Activated naive CD4-positive, alpha-beta T cell treated with anti-CD3 and anti-CD28 coated beads, Interleukin-2, amount 10 ng/mL, durations not matched to agents 7 days and 5 days (primary cell): ENCODE measurements around the gene BECN2.
"Not testable (repeated sequence)": the region's sequence is repeated elsewhere in the genome, so short reads cannot be mapped to it uniquely, and the experiment has no call there.

Experiments used
- CTCF ChIA-PET: fragments of 350-600 bp; sonication (Branson Sonifier 250); formaldehyde crosslinking; loops from one replicate; lab custom pipeline; 2021; ENCODE audit warnings: antibody characterized with exemption; lab: Charles Lee
- DNase-seq: peaks from one replicate; pipeline ENCODE4 v3.0.0-alpha.2; 2020
- H3K27ac Mint-ChIP-seq: one replicate; pipeline ENCODE4 v1.8.0; 2021; ENCODE audit warnings: mild to moderate bottlenecking, moderate library complexity, mixed read lengths
- H3K27me3 Mint-ChIP-seq: one replicate; pipeline ENCODE4 v1.8.0; 2021; ENCODE audit warnings: mild to moderate bottlenecking, mixed read lengths
- H3K36me3 Mint-ChIP-seq: one replicate; pipeline ENCODE4 v1.8.0; 2021; ENCODE audit warnings: mixed read lengths
- H3K4me1 Mint-ChIP-seq: one replicate; pipeline ENCODE4 v1.8.0; 2021; ENCODE audit warnings: mixed read lengths
- H3K4me3 Mint-ChIP-seq: one replicate; pipeline ENCODE4 v1.8.0; 2021; ENCODE audit warnings: mild to moderate bottlenecking, moderate library complexity, mixed read lengths
- H3K9me3 Mint-ChIP-seq: one replicate; pipeline ENCODE4 v1.8.0; 2021; ENCODE audit warnings: mixed read lengths

The BECN2 gene

DNA sequence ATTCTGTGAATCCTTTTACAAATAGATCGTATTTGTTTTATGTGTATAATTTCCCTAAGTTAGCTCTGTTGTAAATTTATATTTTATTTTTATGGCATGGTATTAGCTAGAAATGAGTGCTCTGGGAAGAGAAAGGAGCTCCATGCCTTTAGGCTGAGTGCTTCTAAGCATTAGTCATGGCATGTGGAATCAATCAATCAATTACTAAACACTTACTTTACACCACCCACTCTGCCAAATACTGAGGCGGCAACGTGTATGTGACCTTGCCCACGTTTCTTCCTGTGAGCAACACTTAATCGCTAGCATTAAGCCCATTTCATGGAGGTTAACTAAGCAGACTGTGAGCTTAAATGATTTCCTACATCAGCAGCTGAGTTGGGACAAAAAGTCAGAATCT lies 7.2 kb upstream of the BECN2 start:
- no peak overlapping the region for H3K4me3 Mint-ChIP-seq
- CTCF ChIA-PET = no interaction called here
- H3K27me3 Mint-ChIP-seq = peaks cover 3% of the 10 kb centered on the region
- no peaks in the 10 kb centered on the region for H3K36me3 Mint-ChIP-seq
- no peak overlapping the region for H3K27ac Mint-ChIP-seq
- H3K4me1 Mint-ChIP-seq = no peaks in the 10 kb centered on the region
- DNase-seq = no peak
- no peaks in the 10 kb centered on the region for H3K9me3 Mint-ChIP-seq

DNA sequence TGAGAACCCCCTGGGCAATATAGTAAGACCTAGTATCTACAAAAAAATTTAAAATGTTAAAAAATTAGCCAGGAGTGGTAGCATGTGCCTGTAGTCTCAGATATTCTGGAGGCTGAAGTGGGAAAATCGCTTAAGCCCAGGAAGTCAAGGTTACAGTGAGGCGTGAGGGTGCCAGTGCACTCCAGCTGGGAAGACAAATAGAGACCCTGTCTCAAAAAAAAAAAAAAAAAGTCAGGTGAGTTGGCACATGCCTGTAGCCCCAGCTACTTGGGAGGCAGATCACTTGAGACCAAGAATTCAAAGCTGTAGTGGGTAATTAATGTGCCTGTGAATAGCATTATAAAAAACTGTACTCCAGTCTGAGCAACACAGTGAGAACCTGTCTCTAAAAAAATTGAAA lies 4.6 kb downstream of the BECN2 start:
- no peak overlapping the region for H3K27ac Mint-ChIP-seq
- no peaks in the 10 kb centered on the region for H3K4me1 Mint-ChIP-seq
- H3K36me3 Mint-ChIP-seq = no peaks in the 10 kb centered on the region
- no peak for DNase-seq
- H3K27me3 Mint-ChIP-seq = no peaks in the 10 kb centered on the region
- CTCF ChIA-PET = interaction anchor here (0.6 kb wide), 1 partner anchor 282 kb away, joined by 3 read pairs; no protein-coding TSS in a partner anchor
- H3K9me3 Mint-ChIP-seq = no peaks in the 10 kb centered on the region
- H3K4me3 Mint-ChIP-seq = no peak overlapping the region

DNA sequence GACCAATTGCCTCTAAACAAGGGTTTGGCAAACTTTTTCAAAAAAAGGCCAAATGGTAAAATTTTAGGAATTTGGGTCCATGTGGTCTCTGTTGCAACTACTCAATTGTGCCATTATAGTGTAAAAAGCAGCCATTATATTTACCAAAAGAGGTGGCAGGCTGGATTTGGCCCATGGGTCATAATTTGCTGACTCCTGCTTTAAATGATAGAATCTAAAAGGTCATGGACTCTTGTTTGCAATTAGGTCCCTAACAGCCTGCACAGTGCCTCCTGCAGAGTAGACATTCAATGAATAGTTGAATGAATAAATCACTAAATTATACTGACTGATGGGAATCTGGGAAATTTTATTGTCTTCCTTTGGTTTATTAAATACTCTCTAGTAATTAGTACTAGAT lies 6.2 kb downstream of the BECN2 start:
- no peak overlapping the region for H3K4me3 Mint-ChIP-seq
- no peaks in the 10 kb centered on the region for H3K9me3 Mint-ChIP-seq
- CTCF ChIA-PET = no interaction called here

DNA sequence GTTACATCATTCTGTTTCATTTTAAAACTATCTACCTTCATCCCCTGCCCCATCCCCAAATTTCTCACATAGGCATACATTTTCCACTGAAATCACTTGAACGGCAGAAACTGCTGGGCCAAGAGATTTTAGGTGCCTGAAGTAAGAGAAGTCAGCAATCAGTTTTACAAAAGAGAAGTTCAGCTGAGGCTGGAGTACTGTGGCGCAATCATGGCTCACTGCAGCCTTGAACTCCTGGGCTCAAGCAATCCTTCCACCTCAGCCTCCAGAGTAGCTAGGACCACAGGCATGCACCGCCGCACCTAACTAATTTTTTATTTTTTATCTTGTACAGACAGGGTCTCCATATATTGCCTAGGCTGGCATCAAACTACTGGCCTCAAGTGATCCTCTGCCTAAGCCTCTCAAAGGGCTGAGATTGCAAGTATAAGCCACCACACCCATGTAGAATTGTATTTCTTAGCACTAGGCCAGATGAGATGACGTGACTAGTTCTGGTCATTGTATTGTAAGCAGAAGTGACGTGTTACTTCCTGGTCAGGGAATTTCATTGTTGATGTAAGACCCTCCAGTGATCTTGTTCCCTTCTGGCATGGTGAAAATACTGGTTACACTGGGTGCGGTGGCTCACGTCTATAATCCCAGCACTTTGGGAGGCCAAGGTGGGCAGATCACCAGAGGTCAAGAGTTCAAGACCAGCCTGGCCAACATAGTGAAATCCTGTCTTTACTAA lies 7.1 kb downstream of the BECN2 start:
- Mint-ChIP-seq H3K4me3 (no peak overlapping the region), H3K4me1 (no peaks in the 10 kb centered on the region), H3K36me3 (no peaks in the 10 kb centered on the region), H3K27ac (no peak overlapping the region), H3K9me3 (no peaks in the 10 kb centered on the region), H3K27me3 (no peaks in the 10 kb centered on the region)
- CTCF ChIA-PET = no interaction called here
- no peak for DNase-seq

More for the DNA sequence above, 6.2 kb downstream of the BECN2 start:
- Mint-ChIP-seq H3K36me3 (no peaks in the 10 kb centered on the region), H3K27me3 (no peaks in the 10 kb centered on the region), H3K4me1 (no peaks in the 10 kb centered on the region), H3K27ac (no peak overlapping the region)
- no peak for DNase-seq

DNA sequence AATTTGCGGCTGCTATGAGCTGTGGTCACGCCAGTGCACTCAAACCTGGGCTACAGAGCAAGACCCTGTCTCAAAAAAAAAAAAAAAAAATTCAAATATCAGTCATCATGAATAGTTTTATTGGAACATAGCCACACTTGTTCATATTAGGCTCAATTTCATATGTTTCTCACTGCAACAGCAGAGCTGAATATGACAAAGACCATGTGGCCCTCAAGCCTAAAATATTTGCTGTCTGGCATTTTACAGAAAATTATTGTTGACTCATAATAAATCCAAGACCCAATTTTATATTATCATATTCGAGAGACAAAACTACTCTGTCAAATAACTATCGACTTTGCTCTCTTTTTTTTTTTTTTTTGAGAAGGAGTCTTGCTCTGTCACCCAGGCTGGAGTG lies 11.0 kb downstream of the BECN2 start:
- H3K36me3 Mint-ChIP-seq = no peaks in the 10 kb centered on the region
- CTCF ChIA-PET = no interaction called here
- no peak overlapping the region for H3K4me3 Mint-ChIP-seq
- no peaks in the 10 kb centered on the region for H3K4me1 Mint-ChIP-seq
- DNase-seq = no peak
- H3K27me3 Mint-ChIP-seq = no peaks in the 10 kb centered on the region
- H3K27ac Mint-ChIP-seq = no peak overlapping the region
- H3K9me3 Mint-ChIP-seq = no peaks in the 10 kb centered on the region

DNA sequence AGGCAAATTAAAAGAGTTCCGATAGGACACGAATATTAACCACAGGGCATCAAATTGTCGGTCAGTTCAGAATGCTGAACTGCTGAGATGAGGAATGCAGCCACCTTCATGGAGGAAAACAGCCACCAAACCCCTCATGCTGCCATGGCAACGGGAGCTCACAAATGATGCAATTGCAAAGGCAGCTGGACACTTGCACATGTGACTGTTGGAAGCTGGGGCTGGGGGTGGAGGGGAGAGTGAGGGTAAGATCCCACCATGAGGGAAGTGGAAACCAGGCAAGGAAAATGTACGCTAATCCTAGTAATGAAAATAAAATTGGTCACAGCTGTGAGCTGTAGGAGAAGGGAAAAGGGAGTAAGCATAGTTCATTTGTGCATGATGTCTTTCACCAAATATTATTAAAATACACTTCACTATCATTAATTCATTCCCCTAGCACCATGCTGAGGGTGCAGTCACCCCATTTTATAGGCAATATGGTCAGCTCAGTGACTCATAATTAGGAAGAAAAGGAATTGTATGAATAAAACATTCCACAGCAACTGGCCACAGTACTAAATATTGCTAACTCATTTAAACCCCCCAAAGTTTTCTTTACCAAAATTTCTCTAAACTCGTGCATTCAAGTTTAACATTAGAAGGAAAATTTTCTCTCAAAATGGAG lies 15.3 kb downstream of the BECN2 start:
- H3K36me3 Mint-ChIP-seq = no peaks in the 10 kb centered on the region
- CTCF ChIA-PET = no interaction called here
- no peaks in the 10 kb centered on the region for H3K9me3 Mint-ChIP-seq
- H3K4me1 Mint-ChIP-seq = no peaks in the 10 kb centered on the region
- no peak overlapping the region for H3K4me3 Mint-ChIP-seq
- H3K27me3 Mint-ChIP-seq = no peaks in the 10 kb centered on the region
- H3K27ac Mint-ChIP-seq = no peak overlapping the region
- DNase-seq = no peak

DNA sequence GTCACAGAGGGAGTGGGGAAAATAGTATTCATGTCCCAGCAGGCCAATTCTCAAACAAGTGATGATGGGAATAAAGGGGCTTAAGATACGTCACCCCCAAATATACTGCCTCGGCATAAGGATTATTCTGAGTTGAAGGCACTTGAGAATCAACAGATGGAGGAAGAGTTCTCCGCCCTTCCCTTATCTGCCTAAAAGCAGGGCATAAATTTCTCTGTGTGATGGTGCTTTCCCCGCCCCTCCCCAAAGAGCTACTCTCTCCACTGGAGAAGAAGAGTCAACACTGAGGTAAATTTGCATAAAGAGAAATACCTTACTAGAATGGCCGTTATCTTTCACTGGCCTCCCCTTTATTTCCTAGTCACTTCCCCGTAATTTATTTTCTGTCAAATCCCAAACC lies 18.7 kb downstream of the BECN2 start:
- Mint-ChIP-seq H3K27ac (no peak overlapping the region), H3K36me3 (no peaks in the 10 kb centered on the region), H3K4me1 (no peaks in the 10 kb centered on the region), H3K9me3 (no peaks in the 10 kb centered on the region), H3K27me3 (peaks cover 3% of the 10 kb centered on the region), H3K4me3 (no peak overlapping the region)
- no peak for DNase-seq
- CTCF ChIA-PET = no interaction called here

DNA sequence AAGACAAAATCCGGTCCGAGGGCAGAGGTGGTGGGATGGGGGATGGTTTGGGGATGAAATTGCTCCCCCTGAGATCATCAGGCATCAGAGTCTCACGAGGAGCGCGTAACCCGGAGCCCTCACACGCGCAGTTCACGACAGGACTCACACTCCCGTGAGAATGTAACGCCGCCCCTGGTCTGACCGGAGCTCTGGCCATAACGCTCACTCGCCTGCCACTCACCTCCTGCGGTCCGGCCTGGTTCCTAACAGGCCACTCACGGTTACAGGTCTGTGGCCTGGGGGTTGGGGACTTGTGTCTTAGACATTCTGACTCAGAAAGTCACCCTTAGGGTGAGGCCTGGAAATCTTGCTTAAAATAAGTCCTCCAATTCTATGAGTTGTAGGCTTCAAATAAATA lies 21.5 kb downstream of the BECN2 start:
- Mint-ChIP-seq H3K4me3 (no peak overlapping the region), H3K27me3 (peaks cover 3% of the 10 kb centered on the region), H3K27ac (no peak overlapping the region), H3K9me3 (no peaks in the 10 kb centered on the region), H3K36me3 (no peaks in the 10 kb centered on the region), H3K4me1 (no peaks in the 10 kb centered on the region)
- no peak for DNase-seq
- CTCF ChIA-PET = no interaction called here

DNA sequence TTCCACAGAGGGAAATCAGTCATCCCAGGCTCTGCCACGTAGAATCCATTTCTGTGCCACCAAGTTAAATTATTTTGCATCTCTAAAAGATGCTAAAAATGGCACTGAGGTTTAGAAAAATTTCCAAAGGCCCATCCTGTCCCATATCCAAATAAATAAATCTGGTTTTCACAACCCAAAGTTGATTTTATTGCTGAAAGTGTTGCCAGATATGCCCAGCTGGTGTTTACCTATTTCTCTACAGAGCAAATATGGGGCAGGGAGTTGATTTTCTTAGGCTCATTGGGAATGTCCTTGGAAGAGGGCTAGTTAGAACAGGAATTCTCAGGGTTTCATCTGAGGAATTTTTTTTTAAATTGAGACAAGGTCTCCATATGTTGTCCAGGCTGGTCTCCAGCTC lies 22.4 kb downstream of the BECN2 start:
- H3K9me3 Mint-ChIP-seq = no peaks in the 10 kb centered on the region
- H3K4me1 Mint-ChIP-seq = no peaks in the 10 kb centered on the region
- CTCF ChIA-PET = no interaction called here
- peaks cover 3% of the 10 kb centered on the region for H3K27me3 Mint-ChIP-seq
- no peak overlapping the region for H3K27ac Mint-ChIP-seq
- no peak overlapping the region for H3K4me3 Mint-ChIP-seq
- H3K36me3 Mint-ChIP-seq = no peaks in the 10 kb centered on the region
- no peak for DNase-seq

DNA sequence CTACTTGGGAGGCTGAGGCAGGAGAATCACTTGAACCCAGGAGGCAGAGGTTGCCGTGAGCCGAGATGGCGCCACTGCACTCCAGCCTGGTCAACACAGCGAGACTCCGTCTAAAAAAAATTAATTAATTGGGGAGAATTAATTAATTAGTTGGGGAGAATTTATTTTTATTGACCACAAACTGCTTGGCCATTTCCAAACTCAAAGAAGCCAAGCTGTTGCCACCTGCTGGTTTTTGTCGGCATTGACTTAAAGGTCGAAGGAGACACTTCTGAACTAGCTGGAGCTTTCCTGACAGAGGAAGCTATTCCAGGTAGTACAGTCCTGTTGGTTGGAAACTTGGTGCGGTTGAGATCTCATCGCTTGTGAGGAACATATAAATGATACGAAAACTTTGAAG lies 28.2 kb downstream of the BECN2 start:
- Mint-ChIP-seq H3K4me1 (no peaks in the 10 kb centered on the region), H3K27ac (no peak overlapping the region), H3K27me3 (no peaks in the 10 kb centered on the region), H3K4me3 (no peak overlapping the region), H3K36me3 (no peaks in the 10 kb centered on the region), H3K9me3 (no peaks in the 10 kb centered on the region)
- DNase-seq = peak; percentile 33
- CTCF ChIA-PET = interaction anchor here (0.5 to 2.7 kb wide), 8 partner anchors 12 to 430 kb away, joined by 3 to 16 read pairs (median 4); partner anchors contain the start of gene MAP1LC3C

DNA sequence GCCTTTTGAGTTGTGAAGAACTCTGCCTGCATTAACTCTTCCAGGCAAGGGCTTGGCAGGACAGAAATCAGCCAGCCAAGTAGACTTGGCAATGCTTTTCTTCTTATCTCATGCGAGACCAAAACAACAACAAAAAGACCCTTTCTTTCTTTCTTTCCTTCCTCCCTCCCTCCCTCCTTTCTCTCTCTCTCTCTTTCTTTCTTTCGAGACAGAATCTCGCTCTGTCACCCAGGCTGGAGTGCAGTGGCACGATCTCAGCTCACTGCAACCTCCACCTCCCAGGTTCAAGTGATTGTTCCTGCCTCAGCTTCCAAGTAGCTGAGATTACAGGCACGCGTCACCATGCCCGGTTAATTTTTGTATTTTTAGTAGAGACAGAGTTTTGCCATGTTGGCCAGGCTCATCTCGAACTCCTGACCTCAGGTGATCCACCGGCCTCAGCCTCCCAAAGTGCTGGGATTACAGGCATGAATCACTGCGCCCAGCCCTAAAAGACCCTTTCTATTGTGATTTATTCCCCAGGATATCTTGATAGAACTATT lies 30.9 kb downstream of the BECN2 start:
- DNase-seq, H3K27me3 Mint-ChIP-seq, H3K9me3 Mint-ChIP-seq, H3K4me1 Mint-ChIP-seq, H3K27ac Mint-ChIP-seq, H3K36me3 Mint-ChIP-seq, H3K4me3 Mint-ChIP-seq: not testable (repeated sequence)
- CTCF ChIA-PET = interaction anchor here (1.5 kb wide), 1 partner anchor 377 kb away, joined by 6 read pairs; no protein-coding TSS in a partner anchor

DNA sequence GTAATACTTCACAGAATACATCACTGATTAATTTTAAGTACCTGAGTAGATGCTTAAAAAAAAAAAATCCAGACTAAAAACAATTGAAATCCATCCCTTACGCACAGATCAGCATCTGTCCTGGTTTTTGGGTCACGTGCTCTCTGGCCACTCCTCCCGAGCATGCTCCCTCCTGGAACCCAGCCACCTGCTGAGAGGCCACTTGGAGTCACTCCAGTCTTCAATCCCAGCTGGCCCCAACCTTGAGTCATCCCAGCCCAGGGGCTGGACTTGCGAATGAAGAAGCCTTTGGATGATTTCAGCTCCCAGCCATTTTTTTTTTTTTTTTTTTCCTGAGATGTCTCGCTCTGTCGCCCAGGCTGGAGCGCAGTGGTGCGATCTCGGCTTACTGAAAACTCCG lies 32.5 kb downstream of the BECN2 start:
- CTCF ChIA-PET = interaction anchor here (1.9 kb wide), 1 partner anchor 10 kb away, joined by 7 read pairs; no protein-coding TSS in a partner anchor
- H3K9me3 Mint-ChIP-seq = no peaks in the 10 kb centered on the region
- no peak overlapping the region for H3K27ac Mint-ChIP-seq
- no peaks in the 10 kb centered on the region for H3K4me1 Mint-ChIP-seq
- no peaks in the 10 kb centered on the region for H3K36me3 Mint-ChIP-seq
- peaks cover 5% of the 10 kb centered on the region for H3K27me3 Mint-ChIP-seq
- H3K4me3 Mint-ChIP-seq = no peak overlapping the region
- no peak for DNase-seq

DNA sequence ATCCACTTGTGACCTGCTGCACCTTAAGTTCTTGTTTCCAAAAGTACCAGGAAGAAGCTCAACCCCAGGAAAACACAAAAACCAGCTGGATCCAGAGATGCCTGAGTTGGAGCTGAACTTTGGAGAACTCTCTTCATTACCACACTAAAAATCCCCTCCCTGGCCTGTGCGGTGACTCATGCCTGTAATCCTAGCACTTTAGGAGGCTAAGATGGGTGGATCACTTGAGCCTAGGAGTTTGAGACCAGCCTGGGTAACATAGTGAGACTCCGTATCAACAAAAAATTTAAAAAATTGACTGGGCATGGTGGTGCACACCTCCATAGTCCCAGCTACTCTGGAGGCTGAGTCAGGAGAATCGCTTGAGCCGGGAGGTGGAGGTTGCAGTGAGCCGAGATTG lies 35.2 kb downstream of the BECN2 start:
- no peak overlapping the region for H3K27ac Mint-ChIP-seq
- no peak overlapping the region for H3K4me3 Mint-ChIP-seq
- no peak for DNase-seq
- CTCF ChIA-PET = interaction anchor here (1.2 kb wide), 1 partner anchor 32 kb away, joined by 3 read pairs; no protein-coding TSS in a partner anchor
- H3K36me3 Mint-ChIP-seq = no peaks in the 10 kb centered on the region
- peaks cover 9% of the 10 kb centered on the region for H3K27me3 Mint-ChIP-seq
- no peaks in the 10 kb centered on the region for H3K9me3 Mint-ChIP-seq
- H3K4me1 Mint-ChIP-seq = peaks cover 2% of the 10 kb centered on the region

DNA sequence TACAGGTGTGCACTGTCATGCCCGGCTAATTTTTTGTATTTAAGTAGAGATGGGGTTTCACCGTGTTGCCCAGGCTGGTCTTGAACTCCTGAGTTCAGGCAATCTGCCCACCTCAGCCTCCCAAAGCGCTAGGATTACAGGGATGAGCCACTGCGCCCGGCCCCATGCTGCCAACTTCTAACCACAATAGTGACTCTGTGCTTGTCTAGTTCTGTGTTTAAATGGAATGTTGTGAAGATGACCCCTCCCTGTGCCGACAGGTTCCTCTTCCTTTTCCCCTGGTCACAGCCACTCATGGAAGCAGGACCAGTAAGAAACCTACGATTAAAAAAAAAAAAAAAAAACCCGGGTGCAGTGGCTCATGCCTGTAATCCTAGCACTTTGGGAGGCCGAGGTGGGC lies 36.6 kb downstream of the BECN2 start:
- peaks cover 16% of the 10 kb centered on the region for H3K27me3 Mint-ChIP-seq
- CTCF ChIA-PET = no interaction called here
- no peaks in the 10 kb centered on the region for H3K9me3 Mint-ChIP-seq
- no peaks in the 10 kb centered on the region for H3K36me3 Mint-ChIP-seq
- no peak overlapping the region for H3K4me3 Mint-ChIP-seq
- no peak overlapping the region for H3K27ac Mint-ChIP-seq
- DNase-seq = no peak
- H3K4me1 Mint-ChIP-seq = peaks cover 8% of the 10 kb centered on the region
